Activated naive CD8-positive, alpha-beta T cell treated with anti-CD3 and anti-CD28 coated beads, Interleukin-2, amount 10 ng/mL, durations not matched to agents 7 days and 5 days (primary cell): ENCODE results near the gene ARPIN. TPM values are rescaled to one million over a fixed set of nuclear protein-coding genes. Genes with fewer than 3 reads are reported as not detected.
"Not testable (repeated sequence)": the region's sequence is repeated elsewhere in the genome, so short reads cannot be mapped to it uniquely, and the experiment has no call there.

Source experiments
- ATAC-seq: fragments of 150-1000 bp; cut with Tn5 transposase; one replicate; pipeline ENCODE4 v1.10.0; 2021; ENCODE audit warnings: low read depth, moderate library complexity
- POLR2A ChIA-PET: fragments of 350-600 bp; sonication (Branson Sonifier 250); formaldehyde crosslinking; loops from one replicate; lab custom pipeline; 2021; ENCODE audit warnings: antibody characterized with exemption; lab: Charles Lee
- DNase-seq: peaks from one replicate; pipeline ENCODE4 v3.0.0; 2021
- H3K27ac Mint-ChIP-seq: one replicate; pipeline ENCODE4 v1.8.0; 2022; ENCODE audit warnings: mild to moderate bottlenecking, mixed read lengths
- H3K27me3 Mint-ChIP-seq: one replicate; pipeline ENCODE4 v1.8.0; 2022; ENCODE audit warnings: mild to moderate bottlenecking, moderate library complexity, mixed read lengths
- H3K36me3 Mint-ChIP-seq: one replicate; pipeline ENCODE4 v1.8.0; 2021; ENCODE audit warnings: mild to moderate bottlenecking, mixed read lengths
- H3K4me1 Mint-ChIP-seq: one replicate; pipeline ENCODE4 v1.8.0; 2021; ENCODE audit warnings: mixed read lengths
- H3K4me3 Mint-ChIP-seq: one replicate; pipeline ENCODE4 v1.8.0; 2022; ENCODE audit warnings: mild to moderate bottlenecking, moderate library complexity, mixed read lengths
- H3K9me3 Mint-ChIP-seq: one replicate; pipeline ENCODE4 v1.8.0; 2021; ENCODE audit warnings: mixed read lengths
- total RNA-seq, 2 experiments: library from RNA; stranded (reverse); gene quantifications; one replicate each; pipeline ENCODE4 v1.2.3, GENCODE V29; 2021

ARPIN gene
- total RNA-seq, 2 experiments from 2014 or later = 0.06 to 0.11 TPM

GRCh38 chr15:89903858-89904130 lies 9.0 kb downstream of the ARPIN start:
- Mint-ChIP-seq H3K27ac (no peak overlapping the region), H3K4me1 (no peaks in the 10 kb centered on the region), H3K27me3 (peaks cover 4% of the 10 kb centered on the region), H3K9me3 (no peaks in the 10 kb centered on the region), H3K4me3 (no peak overlapping the region), H3K36me3 (no peaks in the 10 kb centered on the region)
- DNase-seq (no peak), ATAC-seq (no peak)
- POLR2A ChIA-PET = no interaction called here

- H3K4me1 Mint-ChIP-seq = no peaks in the 10 kb centered on the region
- H3K36me3 Mint-ChIP-seq = no peaks in the 10 kb centered on the region
- ATAC-seq (no peak), DNase-seq (no peak)
- H3K27me3 Mint-ChIP-seq = peaks cover 4% of the 10 kb centered on the region
- no peak overlapping the region for H3K4me3 Mint-ChIP-seq
- no peak overlapping the region for H3K27ac Mint-ChIP-seq
- POLR2A ChIA-PET = no interaction called here
- H3K9me3 Mint-ChIP-seq = no peaks in the 10 kb centered on the region
Observed at GRCh38 chr15:89903015-89903857, 9.5 kb downstream of the ARPIN start.

GRCh38 chr15:89900849-89901248 lies 11.9 kb downstream of the ARPIN start:
- H3K27ac Mint-ChIP-seq = no peak overlapping the region
- POLR2A ChIA-PET = no interaction called here
- DNase-seq = no peak

GRCh38 chr15:89899951-89900567 lies 12.7 kb downstream of the ARPIN start:
- DNase-seq (no peak), ATAC-seq (no peak)
- POLR2A ChIA-PET = no interaction called here
- no peaks in the 10 kb centered on the region for H3K9me3 Mint-ChIP-seq
- peaks cover under 1% of the 10 kb centered on the region for H3K4me1 Mint-ChIP-seq
- no peaks in the 10 kb centered on the region for H3K36me3 Mint-ChIP-seq
- no peak overlapping the region for H3K27ac Mint-ChIP-seq
- no peak overlapping the region for H3K4me3 Mint-ChIP-seq
- H3K27me3 Mint-ChIP-seq = peaks cover 19% of the 10 kb centered on the region

More at GRCh38 chr15:89900849-89901248, 11.9 kb downstream of the ARPIN start:
- H3K9me3 Mint-ChIP-seq = no peaks in the 10 kb centered on the region
- no peak overlapping the region for H3K4me3 Mint-ChIP-seq
- no peak for ATAC-seq
- no peaks in the 10 kb centered on the region for H3K36me3 Mint-ChIP-seq
- peaks cover 15% of the 10 kb centered on the region for H3K27me3 Mint-ChIP-seq
- no peaks in the 10 kb centered on the region for H3K4me1 Mint-ChIP-seq

- POLR2A ChIA-PET = interaction anchor here (0.6 kb wide), 1 partner anchor 183 kb away, joined by 3 read pairs; no protein-coding TSS in a partner anchor
- DNase-seq = no peak
- peaks cover 21% of the 10 kb centered on the region for H3K27me3 Mint-ChIP-seq
- ATAC-seq = no peak
- no peaks in the 10 kb centered on the region for H3K36me3 Mint-ChIP-seq
- peaks cover 6% of the 10 kb centered on the region for H3K4me1 Mint-ChIP-seq
- H3K4me3 Mint-ChIP-seq = no peak overlapping the region
- H3K27ac Mint-ChIP-seq = no peak overlapping the region
- no peaks in the 10 kb centered on the region for H3K9me3 Mint-ChIP-seq
Observed at GRCh38 chr15:89899295-89899945, 13.3 kb downstream of the ARPIN start.

GRCh38 chr15:89898614-89899294 lies 14.0 kb downstream of the ARPIN start:
- H3K27me3 Mint-ChIP-seq = peaks cover 21% of the 10 kb centered on the region
- POLR2A ChIA-PET = interaction anchor here (0.6 to 1.3 kb wide), 4 partner anchors 148 to 184 kb away, joined by 3 read pairs; no protein-coding TSS in a partner anchor
- ATAC-seq = peak; percentile 69
- no peak overlapping the region for H3K4me3 Mint-ChIP-seq
- DNase-seq = peak; percentile 55
- no peak overlapping the region for H3K27ac Mint-ChIP-seq
- no peaks in the 10 kb centered on the region for H3K9me3 Mint-ChIP-seq
- H3K36me3 Mint-ChIP-seq = no peaks in the 10 kb centered on the region
- peaks cover 9% of the 10 kb centered on the region for H3K4me1 Mint-ChIP-seq

- Mint-ChIP-seq H3K27me3 (peaks cover 20% of the 10 kb centered on the region), H3K36me3 (no peaks in the 10 kb centered on the region), H3K27ac (no peak overlapping the region), H3K4me1 (peaks cover 11% of the 10 kb centered on the region), H3K9me3 (no peaks in the 10 kb centered on the region), H3K4me3 (no peak overlapping the region)
- no peak for DNase-seq
- POLR2A ChIA-PET = interaction anchor here (0.7 to 1.3 kb wide), 3 partner anchors 148 to 177 kb away, joined by 3 read pairs; no protein-coding TSS in a partner anchor
- no peak for ATAC-seq
Observed at GRCh38 chr15:89898146-89898545, 14.6 kb downstream of the ARPIN start.

GRCh38 chr15:89893696-89894447 lies 18.9 kb downstream of the ARPIN start, which contains the start of gene AP3S2:
Gene AP3S2, minus strand, starts transcription at chr15:89893994. Its CDS starts 45 bp downstream, at chr15:89893949.
- Mint-ChIP-seq H3K9me3 (no peaks in the 10 kb centered on the region), H3K36me3 (peaks cover 5% of the 10 kb centered on the region), H3K27me3 (peaks cover 17% of the 10 kb centered on the region), H3K4me1 (peaks cover 30% of the 10 kb centered on the region), H3K4me3 (peak within 1 kb of the TSS; percentile 94), H3K27ac (peak within 1 kb of the TSS; percentile 93)
- POLR2A ChIA-PET = interaction anchor here (0.6 to 1.9 kb wide), 15 partner anchors 11 to 209 kb away, joined by 3 to 10 read pairs (median 3); partner anchors contain the start of genes IDH2 and ZNF710
- peak; percentile 88 for DNase-seq
- ATAC-seq = peak; percentile 95

GRCh38 chr15:89893027-89893426 lies 19.7 kb downstream of the ARPIN start:
- ATAC-seq (no peak), DNase-seq (no peak)
- Mint-ChIP-seq H3K9me3 (no peaks in the 10 kb centered on the region), H3K27me3 (peaks cover 17% of the 10 kb centered on the region), H3K4me1 (peaks cover 30% of the 10 kb centered on the region), H3K27ac (peak overlapping the region; percentile 93), H3K4me3 (peak overlapping the region; percentile 94), H3K36me3 (peaks cover 9% of the 10 kb centered on the region)
- POLR2A ChIA-PET = interaction anchor here (1.7 kb wide), 1 partner anchor 18 kb away, joined by 4 read pairs; no protein-coding TSS in a partner anchor

GRCh38 chr15:89888214-89888804 lies 24.4 kb downstream of the ARPIN start:
- Mint-ChIP-seq H3K36me3 (peaks cover 14% of the 10 kb centered on the region), H3K27me3 (no peaks in the 10 kb centered on the region), H3K4me1 (peaks cover 19% of the 10 kb centered on the region), H3K9me3 (no peaks in the 10 kb centered on the region), H3K4me3 (no peak overlapping the region), H3K27ac (no peak overlapping the region)
- no peak for DNase-seq
- ATAC-seq = no peak
- POLR2A ChIA-PET = no interaction called here

GRCh38 chr15:89885611-89886010 lies 27.1 kb downstream of the ARPIN start:
- Mint-ChIP-seq H3K4me3 (no peak overlapping the region), H3K27ac (no peak overlapping the region), H3K27me3 (no peaks in the 10 kb centered on the region), H3K4me1 (peaks cover 3% of the 10 kb centered on the region), H3K36me3 (peaks cover 13% of the 10 kb centered on the region), H3K9me3 (no peaks in the 10 kb centered on the region)
- POLR2A ChIA-PET = no interaction called here
- ATAC-seq = no peak
- DNase-seq = no peak

- POLR2A ChIA-PET, H3K9me3 Mint-ChIP-seq, H3K27me3 Mint-ChIP-seq, H3K4me1 Mint-ChIP-seq, DNase-seq, H3K4me3 Mint-ChIP-seq, ATAC-seq, H3K27ac Mint-ChIP-seq: not testable (repeated sequence)
- H3K36me3 Mint-ChIP-seq = peaks cover 13% of the 10 kb centered on the region
Observed at GRCh38 chr15:89885179-89885578, 27.6 kb downstream of the ARPIN start.
